ENCODE measurements around the gene ICAM2.

- TF ChIP-seq CTCF (IDR thresholded peaks at IDR 0.05) (no peak), POLR2A (IDR thresholded peaks at IDR 0.05) (no peak)
These were observed 11.6 kb upstream of the ICAM2 start for GRCh38 chr17:64032081-64032480.

Data from thyroid gland (tissue), 4 donors.